IPS-18c (cell line): Measurements from ENCODE around the gene CLSTN2.

ENCODE experiments used
- H3K4me3 ChIP-seq: 2 replicates; pipeline ENCODE4 v1.7.0; 2013; ENCODE audit warnings: low read depth, mild to moderate bottlenecking, low read length, moderate library complexity; ENCODE audit not compliant: insufficient read depth
- H3K9me3 ChIP-seq: one replicate; pipeline ENCODE4 v1.6.1; 2013; ENCODE audit warnings: mild to moderate bottlenecking, low read length, moderate library complexity; ENCODE audit not compliant: control insufficient read depth, insufficient read depth

CLSTN2 gene

DNA sequence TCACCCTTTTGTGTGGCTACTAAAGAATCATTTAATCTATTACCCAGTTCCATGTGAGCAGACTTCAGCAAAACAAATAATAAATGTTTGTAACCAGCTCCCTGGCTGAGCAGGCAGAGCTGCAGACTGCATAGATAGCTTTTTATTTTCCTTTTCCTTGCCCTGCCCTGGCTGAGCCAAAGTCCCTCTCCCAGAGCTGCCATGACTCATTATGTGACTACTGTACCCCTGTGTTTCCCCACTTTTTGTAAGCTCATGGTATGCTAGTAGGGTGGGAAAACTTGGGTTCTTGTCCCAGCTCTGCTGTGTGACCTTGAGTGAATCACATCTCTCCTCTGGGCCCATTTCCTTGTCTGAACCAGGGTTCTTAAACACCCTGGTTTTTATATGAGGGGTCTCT, 127.5 kb downstream of the CLSTN2 start:
- Histone ChIP-seq H3K9me3 (peaks cover 3% of the 10 kb centered on the region), H3K4me3 (no peak overlapping the region)

DNA sequence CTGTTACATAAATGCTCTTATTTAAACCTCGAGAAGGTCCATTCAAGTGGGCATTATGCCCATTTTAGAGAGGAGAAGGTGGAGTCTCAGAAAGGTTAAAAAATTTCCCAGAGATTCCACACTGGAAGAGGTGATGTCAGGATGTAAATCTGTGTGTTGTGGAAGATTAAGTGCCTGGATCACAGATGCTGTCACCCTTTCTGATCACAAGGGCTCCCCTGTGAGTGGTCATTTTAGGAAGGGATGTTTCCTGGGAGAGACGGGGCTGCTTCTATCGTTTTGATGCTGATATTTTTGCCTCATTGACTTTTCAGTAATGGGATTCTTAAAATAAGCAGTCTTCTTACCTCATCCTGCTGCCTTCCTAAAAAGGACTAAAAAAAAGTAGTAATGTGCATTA, 132.5 kb downstream of the CLSTN2 start:
- H3K4me3 ChIP-seq: no peak overlapping the region
- H3K9me3 ChIP-seq: no peaks in the 10 kb centered on the region

GRCh38 chr3:140068494-140069017, 133.6 kb downstream of the CLSTN2 start:
- Histone ChIP-seq H3K9me3 (no peaks in the 10 kb centered on the region), H3K4me3 (no peak overlapping the region)

GRCh38 chr3:140073278-140074045, 138.5 kb downstream of the CLSTN2 start:
- Histone ChIP-seq H3K4me3 (no peak overlapping the region), H3K9me3 (no peaks in the 10 kb centered on the region)

DNA sequence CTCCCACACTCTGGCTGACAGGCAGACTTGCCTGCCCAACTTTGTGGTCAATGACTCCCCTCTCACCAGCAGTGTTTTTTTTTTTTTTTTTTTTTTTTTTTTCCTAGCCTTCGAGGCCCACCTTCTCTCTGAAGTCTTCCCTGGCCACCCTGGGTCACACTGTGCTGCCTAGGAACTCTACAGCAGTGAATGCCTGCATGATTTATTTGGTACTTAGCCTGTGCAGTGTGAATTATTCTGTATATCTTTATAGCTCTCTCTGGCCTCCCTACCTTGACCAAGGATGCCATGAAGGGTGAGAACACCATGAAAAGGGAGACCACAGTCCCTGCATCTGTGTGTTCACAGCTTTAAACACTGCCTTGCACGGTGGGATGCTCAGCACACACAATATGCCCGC, 141.6 kb downstream of the CLSTN2 start:
- Histone ChIP-seq H3K4me3 (no peak overlapping the region), H3K9me3 (no peaks in the 10 kb centered on the region)

DNA sequence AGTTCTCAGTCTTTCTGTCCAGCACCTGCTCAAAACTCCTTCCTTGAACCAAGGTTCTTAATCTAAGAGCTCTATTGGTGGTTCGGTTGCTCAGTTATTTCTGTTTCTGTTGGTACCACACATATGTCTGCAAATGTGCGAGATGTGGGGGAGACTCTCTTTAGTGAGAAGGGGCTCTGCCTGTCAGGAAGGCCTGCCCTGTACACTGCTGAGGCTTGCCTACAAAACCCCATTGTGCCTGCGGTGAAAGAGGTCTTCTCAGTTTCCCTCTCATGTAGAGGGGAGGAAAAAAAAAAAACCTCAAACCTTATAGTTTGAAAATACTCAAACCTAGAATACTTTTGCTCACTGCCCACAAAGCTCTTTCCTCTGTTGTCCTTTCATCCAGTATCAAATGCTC, 142.4 kb downstream of the CLSTN2 start:
- Histone ChIP-seq H3K4me3 (no peak overlapping the region), H3K9me3 (no peaks in the 10 kb centered on the region)

DNA sequence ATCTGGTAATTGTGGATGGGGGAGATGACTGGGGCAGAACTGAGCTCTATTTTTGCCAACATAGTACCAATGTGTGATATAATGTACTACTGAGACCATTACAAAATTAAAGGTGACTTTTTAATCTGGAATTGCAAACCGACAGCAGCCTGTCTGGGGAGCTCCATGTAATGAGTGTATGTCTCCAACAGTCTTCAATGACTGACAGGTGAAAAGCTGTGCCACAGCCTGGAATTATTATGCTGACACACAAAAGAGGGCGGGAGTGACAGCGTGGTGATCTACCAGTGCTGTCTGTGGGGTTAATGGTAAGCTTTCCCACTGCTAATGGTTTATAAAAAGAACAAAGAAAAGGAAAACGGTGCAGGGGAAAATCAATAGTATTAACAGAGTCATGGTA, 143.4 kb downstream of the CLSTN2 start:
- Histone ChIP-seq H3K4me3 (no peak overlapping the region), H3K9me3 (no peaks in the 10 kb centered on the region)

GRCh38 chr3:140078940-140079339, 144.0 kb downstream of the CLSTN2 start:
- no peak overlapping the region for H3K4me3 ChIP-seq
- no peaks in the 10 kb centered on the region for H3K9me3 ChIP-seq

DNA sequence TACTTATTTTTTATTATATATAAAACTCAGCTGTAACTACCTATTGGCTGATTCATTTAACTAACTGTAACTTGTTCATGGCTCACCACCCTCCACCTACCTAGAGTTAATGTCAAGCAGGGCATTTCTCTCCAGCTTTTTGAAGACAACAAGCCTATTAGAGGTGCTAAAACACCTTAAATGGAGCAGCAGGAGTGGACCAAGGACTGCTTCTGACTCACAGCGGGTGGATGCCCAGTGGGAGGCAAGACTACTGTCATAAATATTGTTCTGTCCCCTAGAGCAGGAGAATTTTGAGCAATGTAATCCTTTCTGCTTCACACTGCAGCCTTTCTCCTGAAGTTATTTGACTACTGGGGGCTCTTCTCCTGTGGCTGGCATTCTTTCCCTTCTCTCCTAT, 146.9 kb downstream of the CLSTN2 start:
- Histone ChIP-seq H3K4me3 (no peak overlapping the region), H3K9me3 (no peaks in the 10 kb centered on the region)

- H3K9me3 ChIP-seq: peaks cover 3% of the 10 kb centered on the region
- no peak overlapping the region for H3K4me3 ChIP-seq
These were observed 150.0 kb downstream of the CLSTN2 start for GRCh38 chr3:140085001-140085400.

GRCh38 chr3:140086642-140087041, 151.7 kb downstream of the CLSTN2 start:
- H3K4me3 ChIP-seq: no peak overlapping the region
- peaks cover 3% of the 10 kb centered on the region for H3K9me3 ChIP-seq

GRCh38 chr3:140088058-140088457, 153.1 kb downstream of the CLSTN2 start:
- H3K9me3 ChIP-seq: peaks cover 3% of the 10 kb centered on the region

GRCh38 chr3:140088513-140088912, 153.5 kb downstream of the CLSTN2 start:
- Histone ChIP-seq H3K4me3 (no peak overlapping the region), H3K9me3 (peaks cover 3% of the 10 kb centered on the region)

More at GRCh38 chr3:140088058-140088457, 153.1 kb downstream of the CLSTN2 start:
- no peak overlapping the region for H3K4me3 ChIP-seq

GRCh38 chr3:140089403-140090072, 154.6 kb downstream of the CLSTN2 start:
- Histone ChIP-seq H3K4me3 (no peak overlapping the region), H3K9me3 (peaks cover 3% of the 10 kb centered on the region)

GRCh38 chr3:140091143-140091542, 156.2 kb downstream of the CLSTN2 start:
- Histone ChIP-seq H3K9me3 (peaks cover 3% of the 10 kb centered on the region), H3K4me3 (no peak overlapping the region)

DNA sequence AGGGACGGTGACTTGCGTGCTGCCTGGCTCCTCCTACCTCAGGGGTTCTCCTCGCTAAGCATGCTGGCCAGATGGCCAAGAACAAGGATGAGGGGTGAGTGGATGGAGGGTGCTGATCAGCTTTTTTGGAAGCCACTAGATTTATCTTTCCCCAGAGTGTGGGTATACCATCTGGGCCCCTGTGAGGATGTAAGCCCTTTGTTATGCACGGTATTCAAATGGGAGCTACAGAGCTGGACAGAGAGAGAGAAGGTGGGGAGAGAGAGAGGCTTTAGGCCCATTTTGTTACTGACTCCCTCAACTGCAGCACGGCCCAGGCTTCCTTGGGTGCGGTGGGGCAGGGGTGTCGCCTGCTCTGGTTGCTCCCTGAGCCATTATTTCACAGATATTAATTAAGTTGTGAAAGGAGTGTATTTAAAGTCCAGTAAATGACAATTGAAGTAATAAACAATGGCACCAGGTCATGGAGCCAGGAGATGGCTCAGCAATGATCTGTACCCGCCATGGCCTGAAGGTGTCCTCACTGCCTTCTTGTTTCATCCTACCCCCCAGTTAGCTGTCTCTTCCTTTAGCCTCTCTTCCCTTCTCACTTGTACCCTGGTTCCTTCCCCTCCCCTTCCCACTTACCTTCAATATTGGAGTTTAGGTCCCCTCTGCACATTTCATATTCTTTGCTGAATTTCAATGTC, 158.0 kb downstream of the CLSTN2 start:
- Histone ChIP-seq H3K9me3 (peaks cover 3% of the 10 kb centered on the region), H3K4me3 (no peak overlapping the region)

DNA sequence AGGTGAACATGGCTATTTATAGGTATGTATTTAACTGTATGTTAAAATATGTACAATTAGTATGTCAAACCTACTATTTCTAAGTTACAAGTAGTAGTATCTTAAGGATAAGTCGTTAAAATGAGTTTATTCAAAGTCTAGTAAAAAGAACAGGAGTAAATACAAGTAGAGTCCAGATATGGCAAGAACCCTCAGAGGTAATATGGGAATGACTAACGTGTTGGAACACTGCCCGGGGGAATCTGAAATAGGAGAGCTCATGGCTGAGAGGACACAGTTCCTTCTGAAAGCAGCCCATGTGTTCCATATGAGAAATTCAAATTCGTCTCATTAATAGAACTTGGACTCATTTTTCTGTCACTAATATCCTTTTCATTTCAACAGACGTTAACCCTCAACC, 158.8 kb downstream of the CLSTN2 start:
- Histone ChIP-seq H3K4me3 (no peak overlapping the region), H3K9me3 (peaks cover under 1% of the 10 kb centered on the region)

GRCh38 chr3:140094487-140094886, 159.5 kb downstream of the CLSTN2 start:
- Histone ChIP-seq H3K9me3 (no peaks in the 10 kb centered on the region), H3K4me3 (no peak overlapping the region)
